T-helper 1 cell (primary cell): ENCODE results near the gene DEFB131A.
"Not testable (repeated sequence)": the region's sequence is repeated elsewhere in the genome, so short reads cannot be mapped to it uniquely, and the experiment has no call there.

ENCODE experiments used
- DNase-seq, 5 donors: peaks; one replicate each; pipeline ENCODE4 v3.0.0-alpha.2; 2012 to 2020

The DEFB131A gene

DNA sequence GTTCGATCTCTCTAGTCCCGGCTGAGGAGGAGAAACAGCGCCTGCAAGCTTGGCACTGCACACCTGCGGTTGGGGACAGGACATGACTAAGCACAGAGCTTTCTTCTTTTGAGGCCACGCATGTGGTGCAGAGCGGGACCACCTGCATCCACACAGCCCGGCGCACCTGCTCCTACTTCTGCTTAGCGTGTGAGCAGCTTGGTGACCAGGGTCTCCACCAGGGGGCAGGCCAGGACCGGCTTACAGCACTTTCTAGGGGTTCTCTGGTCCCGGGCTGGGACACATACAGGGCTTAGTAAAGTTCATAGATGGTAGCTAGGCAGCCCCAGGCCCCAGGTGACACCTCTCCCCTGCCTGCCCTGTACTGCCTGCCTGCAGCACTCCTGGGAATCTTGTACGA lies 51.2 kb downstream of the DEFB131A start:
- peak in 4 of 5 donors; percentile 17 to 77 (median 34) for DNase-seq

DNA sequence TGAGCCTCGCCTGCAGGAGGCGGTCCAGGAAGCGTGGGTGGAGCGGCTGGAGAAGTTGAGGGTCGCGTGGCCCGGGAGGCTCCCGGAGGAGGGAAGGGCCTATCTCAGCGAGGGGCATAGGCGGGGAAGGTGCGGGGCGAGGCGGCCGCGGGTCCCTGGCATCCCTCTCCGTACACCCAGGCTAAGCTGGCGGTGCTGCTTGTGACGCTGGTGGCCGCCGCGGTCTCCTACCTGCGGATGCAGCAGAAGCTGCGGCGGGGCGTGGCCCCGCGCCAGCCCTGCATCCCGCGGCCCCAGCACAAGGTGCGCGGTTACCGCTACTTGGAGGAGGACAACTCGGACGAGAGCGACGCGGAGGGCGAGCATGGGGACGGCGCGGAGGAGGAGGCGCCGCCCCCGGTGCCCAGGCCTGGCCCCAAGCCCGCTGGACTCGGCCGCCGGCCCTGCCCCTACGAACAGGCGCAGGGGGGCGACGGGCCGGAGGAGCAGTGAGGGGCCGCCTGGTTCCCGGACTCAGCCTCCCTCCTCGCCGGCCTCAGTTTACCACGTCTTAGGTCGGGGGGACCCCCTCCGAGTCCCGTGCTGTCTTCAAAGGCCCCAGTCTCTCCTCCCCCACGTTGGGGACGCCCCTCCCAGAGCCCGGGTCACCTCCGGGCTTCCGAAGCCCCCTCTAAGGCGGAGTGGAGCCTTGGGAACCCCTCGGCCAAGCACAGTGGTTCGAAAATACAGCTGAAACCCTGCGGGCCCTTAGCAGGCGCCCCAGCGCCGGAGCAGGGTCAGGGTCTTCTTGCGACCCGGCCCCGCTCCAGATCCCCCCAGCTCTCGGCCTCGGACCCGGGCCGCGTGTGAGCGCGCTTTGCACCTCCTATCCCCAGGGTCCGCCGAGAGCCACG lies 53.6 kb downstream of the DEFB131A start:
- DNase-seq = not testable (repeated sequence)

DNA sequence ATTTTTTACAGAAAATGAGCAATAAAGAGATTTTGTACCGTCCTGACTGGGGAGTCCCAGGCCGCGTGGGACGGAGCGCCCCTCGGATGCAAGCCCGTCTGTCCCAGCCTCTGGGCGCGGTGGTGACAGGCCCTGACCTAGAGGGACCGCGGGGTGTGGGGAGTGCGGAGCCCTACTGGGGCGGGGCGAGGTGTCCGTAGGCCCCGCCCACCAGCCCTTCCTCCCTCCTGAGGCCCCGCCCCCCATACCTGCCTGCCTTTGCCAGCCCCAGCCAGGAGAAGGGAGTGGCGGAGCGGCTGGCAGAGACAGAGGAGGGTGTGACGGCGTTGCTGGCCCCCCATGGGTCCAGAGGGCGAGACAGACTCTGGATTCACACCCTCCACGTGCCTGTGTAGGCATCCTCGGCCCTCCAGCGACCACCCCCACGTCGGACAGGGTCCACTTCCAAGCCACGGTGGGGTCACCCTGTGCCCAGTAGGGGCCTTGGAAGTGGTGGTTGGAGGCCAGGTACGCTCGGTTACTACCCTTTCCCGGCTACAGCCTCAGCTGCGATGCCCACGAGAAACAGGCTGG lies 54.3 kb downstream of the DEFB131A start:
- DNase-seq = not testable (repeated sequence)

DNA sequence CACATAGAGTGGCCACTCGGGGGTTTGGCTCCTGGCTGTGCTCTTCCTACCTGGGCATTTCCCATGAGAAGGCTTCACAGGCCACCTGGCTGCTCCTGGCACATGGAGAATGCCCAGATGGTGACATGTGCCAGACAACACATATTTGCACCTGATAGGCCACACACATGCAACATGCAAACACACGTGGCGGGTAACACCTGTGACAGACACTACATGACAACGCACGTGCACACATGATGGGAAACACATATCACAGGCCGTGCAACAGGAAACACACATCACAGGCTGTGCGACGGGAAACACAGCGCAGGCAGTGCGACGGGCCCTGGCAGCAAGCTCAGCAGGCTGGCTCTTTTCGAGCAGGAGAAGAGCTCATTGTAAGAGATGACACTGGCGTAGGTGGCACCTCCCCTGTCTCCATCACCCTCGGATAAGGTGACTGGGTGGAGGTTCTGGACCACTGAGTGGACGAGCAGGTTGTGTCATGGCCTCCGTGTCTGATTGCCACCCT lies 55.8 kb downstream of the DEFB131A start:
- DNase-seq = not testable (repeated sequence)
